NCI-H146 treated with DMSO at 0.1 percent for 48 hours (cell line): ENCODE results near the gene CDHR3.

Experiments used
- DNase-seq: peaks from one replicate; lab custom pipeline; 2025; ENCODE audit not compliant: unreplicated experiment; lab: John Stamatoyannopoulos, UW

Gene CDHR3

DNA sequence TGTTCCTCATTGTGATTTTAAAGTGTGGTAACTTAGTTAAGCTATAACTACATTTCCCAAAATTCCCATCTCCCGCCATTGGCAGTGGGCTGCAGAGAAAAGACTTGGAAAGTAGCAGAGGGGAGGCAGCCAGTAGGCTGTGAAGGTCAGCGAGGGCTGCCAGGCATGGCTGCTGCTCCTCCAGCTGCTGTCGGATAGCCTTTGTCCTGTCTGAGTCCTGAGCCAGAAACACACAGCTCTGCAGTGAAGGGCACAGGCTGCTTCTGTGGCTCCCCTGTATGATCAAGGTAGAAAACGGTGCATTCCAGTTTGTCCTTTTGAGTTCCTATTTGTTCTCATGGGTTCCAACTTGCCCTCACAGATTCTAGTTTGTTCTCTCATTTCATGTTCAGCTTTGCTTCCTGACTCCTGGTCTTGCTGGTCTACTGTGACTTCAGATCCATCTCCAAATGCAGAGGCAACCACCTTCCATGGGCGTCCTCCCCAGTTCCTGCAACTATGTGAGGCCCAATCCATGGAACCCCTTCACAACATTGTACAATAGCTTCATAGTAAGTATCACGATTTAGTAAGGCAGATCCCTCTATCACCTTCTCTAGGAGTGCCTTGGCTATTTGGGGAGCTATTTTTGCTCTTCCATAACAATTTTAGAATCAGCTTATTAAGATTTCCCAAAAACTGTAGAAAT is 117.4 kb downstream of the CDHR3 start:
- DNase-seq, result no peak

DNA sequence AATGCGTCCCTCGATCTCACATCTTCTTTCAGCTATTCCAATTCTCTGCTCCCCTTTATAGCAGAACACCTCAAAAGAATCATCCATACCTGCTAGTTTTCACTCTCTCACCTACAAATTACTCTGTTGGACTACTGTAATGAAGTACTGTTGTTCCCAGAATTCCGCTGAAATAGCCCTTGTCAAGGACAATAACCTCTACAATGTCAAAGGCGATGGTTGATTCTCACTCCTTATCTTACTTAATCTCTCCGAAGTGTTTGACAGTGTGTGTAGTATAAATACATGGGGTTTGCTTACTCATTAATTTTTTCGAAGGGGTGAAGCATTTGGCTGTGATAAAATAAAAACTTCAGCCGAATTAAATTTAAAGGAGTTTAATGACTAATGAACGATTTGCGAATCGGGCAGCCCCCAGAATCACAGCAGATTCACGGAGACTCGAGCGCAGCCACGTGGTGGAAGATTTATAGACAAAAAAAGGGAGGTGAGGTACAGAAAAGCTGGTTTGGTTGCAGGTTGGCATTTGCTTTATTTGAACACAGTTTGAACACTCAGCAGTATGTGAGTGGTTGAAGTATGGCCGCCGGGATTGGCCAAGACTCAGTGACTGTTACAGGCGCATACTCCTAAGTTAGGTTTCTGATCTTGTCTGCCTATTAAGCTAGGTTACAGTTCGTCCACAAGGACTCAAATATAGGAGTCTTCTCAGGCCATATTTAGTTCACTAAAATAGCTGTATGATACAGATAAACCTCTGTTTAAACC is 119.2 kb downstream of the CDHR3 start:
- no peak for DNase-seq
